HG03521 (cell line): Measurements from ENCODE around the gene CDK14.

Experiments used
- ATAC-seq: cut with Tn5 transposase; IDR thresholded peaks from one replicate; pipeline ENCODE4 v1.9.1; 2021; ENCODE audit warnings: mild to moderate bottlenecking, moderate library complexity; ENCODE audit not compliant: unreplicated experiment

The CDK14 gene

DNA sequence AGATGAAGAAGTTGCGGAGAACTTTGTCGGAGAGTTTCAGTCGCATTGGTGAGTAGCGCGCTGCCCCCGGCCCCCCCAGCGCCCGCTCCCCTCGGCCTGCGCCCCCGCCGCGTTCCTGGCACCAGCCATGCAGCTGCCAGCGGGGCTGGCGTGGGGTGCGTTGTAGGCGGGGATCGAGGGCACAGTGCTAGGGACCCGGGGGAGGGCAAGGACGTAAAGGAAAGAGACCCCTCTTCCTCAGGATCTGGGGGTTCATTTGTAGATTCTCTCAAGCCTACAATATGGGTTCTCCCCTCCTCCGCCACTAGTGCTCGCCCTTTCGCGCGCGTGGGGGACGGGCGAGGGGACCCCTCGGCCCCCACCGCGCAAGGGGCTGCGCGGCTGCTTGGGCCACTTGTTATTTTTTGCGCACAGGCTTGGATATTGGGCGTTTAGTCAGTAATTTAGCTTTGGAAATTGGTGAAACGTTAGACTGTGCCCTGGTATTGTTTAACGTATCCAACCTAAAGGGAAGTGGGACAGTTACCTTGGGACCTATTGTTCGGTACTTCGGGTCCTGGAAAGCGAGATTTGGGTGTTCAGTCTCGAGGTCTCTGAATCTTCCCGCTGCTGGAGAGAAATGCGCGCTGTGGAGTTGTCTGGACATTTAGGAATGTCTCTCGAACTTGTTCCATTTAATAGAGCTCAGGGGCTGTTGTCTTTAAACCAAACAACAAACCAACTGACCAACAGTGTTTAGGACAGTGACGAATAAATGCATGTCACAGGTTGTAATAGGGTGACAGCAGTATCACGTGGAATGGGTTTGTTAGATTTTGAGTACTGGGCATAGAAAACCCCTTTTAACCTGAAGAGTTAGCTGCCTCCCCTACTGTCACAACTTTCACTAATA is 796 bp downstream of the CDK14 start:
- no peak for ATAC-seq

DNA sequence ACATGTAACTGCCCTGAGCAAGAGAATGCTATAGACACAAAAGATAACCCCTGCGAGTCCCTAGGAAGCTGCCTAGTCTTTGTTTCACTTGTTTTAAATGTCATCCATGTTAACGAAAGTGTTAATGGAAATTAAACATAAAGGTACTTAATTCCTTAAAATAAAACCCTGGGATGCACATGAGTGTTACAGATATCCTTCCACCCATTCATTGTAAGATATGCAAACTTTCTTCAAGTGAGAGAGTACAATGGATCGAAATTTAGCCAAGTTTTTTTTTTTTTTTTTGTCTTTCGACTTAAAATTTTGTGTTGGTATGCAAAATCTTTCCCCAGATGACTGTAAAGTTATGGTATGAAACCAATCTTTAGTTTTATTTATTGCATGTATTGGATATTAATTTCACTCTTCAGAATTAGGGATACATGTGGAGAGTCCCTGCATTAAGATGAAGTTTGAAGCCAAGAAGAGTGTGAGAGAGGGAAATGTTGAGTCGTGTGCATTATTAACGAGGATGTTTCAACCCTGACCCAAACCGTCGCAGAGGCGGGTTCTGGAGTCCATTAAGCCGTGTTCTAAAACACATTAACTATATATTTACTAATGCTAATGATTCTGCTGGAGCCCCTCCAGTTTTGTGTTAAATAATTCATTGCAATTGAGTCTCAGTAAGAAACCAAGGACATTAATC is 1.6 kb downstream of the CDK14 start:
- ATAC-seq: no peak

DNA sequence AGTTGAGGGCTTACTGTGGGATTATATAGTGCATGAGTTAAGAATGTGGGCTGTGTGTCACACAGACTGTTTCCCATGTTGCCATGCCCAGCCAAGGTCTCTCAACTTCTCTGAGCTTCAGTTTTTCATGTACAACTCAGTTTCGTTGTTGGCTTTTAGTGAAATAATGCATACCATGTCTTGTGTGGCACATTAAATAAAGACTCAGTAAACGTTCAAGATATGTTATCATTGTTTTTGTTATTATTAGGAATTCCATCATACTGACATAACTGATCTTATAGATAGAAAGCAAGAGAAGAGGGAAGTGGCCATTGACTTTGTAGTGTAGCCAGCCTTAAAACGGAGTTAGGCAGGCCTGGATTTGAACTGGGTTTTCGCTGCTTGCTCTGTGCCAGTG is 2.9 kb downstream of the CDK14 start:
- no peak for ATAC-seq

DNA sequence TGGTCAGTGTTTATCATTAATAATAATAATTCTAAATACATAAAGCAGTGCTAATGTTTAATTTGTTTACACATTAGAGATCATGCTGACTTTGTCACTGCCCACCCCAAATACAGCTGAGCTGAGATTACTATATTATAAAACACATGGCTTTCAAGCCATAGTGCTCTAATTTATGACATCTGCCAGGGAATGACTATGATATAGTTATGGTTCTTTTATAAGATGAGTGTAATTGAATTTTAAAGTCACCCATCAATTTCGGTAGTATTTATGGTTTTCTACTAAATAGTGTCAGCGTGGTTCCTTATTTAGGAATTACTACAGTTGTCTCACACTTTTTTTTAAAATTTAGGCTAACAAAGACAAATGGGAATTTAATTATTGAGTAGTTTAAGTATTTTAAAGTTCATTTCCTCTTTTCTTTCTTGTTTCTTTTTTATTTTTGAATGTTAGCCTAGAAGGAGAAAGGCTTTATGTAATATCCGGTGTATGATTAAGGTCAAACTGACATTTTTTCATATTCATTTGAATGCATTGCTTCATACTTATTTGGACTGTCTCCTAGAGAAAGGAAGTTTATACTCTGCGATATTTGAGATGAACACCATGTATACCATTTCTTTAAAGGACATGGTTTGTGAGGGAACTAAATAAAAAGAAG is 3.9 kb downstream of the CDK14 start:
- ATAC-seq: no peak

DNA sequence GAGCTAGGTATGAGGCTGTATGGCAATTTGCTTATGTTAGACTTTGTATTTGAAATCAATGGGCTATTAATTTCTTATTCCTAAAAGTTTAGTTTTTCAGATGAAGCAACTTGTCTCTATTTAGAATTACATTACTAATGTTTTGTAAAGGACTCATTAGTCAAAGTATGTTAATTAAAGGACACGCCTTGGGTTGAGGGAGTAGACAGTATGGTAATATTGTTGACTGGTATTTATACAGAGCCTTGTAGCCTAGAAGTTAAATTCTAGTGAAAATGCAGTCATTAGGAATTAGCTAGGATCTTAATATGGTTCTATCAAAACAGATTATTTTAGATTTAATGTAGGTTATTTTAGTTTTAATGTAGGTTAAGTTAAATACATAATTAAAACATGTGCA is 6.2 kb downstream of the CDK14 start:
- ATAC-seq: no peak

DNA sequence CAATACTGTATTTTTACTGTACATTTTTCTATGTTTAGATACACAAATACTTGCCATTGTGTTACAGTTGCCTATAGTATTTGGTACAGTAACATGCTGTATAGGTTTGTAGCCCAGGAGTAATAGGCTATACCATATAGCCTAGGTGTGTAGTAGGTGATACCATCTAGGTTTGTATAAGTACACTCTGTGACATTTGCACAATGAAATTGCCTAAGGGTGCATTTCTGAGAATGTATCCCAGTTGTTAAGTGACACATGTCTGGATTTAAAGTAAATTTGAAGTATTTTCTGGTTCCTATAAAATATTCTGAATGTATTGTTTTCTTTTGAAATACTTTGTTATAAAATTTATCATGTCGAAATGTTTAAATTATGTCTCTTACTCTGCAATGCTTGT is 7.2 kb downstream of the CDK14 start:
- ATAC-seq: no peak

DNA sequence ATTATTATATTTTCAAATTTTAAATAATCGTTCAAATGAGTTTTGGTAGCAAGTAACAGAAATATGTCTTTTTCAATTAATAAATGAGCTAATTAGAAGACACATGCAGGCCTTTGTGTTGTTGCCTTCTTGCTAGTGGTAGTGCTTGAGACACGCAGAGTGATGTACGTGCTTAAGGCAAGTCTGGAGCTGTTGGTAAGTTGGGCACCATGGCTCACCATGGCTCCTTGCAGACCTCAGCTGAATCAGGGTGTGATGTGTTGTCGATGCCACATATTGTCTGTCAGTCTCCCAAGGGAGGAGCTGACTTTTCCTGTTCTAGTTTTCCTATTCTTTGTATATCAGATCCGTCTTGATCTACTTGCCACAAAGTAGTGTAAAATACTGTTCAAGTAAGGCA is 8.3 kb downstream of the CDK14 start:
- ATAC-seq: no peak

DNA sequence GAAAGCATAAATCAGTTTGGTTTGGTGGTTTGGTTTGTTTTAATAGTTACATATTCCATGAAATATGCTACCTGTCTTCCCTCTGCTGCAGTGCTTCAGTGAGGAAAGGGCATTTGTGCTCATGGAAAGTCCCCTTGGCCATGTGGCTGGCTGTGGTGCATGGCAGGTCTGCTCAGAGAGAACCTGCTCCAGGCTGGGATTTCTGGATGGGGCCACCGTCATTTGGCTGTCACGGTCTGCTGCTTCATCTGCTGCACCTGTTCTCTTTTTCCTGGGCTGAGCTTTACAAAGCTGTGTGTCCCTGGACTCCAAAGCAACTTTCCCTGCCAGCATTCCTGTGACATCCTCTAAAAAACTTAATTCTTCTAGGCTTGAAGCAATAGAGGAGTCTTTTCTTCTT is 8.9 kb downstream of the CDK14 start:
- no peak for ATAC-seq

DNA sequence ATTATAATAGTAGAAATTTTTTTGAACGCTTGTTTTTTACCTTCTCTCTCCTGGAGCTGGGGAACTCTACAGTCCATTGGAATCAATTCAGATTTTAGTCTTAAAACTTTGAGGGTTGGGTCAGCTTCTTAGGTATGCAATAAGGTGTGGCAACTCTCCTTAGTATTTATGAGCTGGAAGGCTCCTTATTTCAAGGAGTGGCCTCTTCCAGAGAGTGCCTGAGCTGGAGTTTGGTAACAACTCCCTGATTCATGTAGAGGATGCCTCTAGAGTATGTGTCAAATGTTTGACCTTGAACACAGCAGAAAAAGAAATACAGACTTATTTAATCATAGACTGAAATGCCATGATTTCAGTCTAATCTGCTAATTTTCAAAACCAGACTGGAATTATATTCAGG is 11.1 kb downstream of the CDK14 start:
- no peak for ATAC-seq

DNA sequence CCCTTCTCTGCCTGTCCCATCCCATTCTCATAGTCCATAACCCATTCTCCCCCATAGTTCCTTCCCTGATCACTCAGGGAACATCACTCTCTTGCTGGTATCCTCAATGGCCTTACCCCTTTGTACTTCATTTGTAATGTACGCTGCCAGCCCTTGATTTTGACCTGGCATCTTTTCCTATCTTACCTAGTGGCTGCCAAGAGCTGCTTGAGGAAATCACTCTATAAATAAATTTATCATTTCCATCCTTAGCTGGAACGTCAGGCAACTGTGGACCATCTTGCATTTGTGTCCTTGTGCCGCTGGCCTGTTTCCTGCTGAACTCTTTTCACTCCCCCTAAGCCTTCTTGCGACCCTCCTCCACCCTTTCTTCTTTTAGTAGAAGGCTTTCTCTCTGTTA is 14.0 kb downstream of the CDK14 start:
- ATAC-seq: no peak

DNA sequence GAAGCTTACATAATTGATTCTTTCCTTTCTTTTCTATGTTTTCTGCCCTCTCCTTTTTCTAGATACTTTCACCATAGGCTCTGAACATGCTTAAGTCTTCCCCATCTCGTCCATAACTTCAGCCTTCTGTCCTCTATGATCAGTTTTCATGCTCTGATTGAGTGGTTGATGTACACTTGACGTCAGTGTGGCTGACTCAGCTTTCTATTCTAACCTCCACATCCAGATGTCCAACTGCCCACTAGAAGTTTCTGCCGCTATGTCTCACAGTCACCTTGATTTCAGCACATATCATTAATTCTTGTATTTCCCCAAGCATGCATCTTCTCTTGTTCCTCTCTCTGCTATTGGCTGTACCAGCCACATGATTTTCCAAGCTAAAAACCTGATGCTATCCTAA is 15.0 kb downstream of the CDK14 start:
- no peak for ATAC-seq

DNA sequence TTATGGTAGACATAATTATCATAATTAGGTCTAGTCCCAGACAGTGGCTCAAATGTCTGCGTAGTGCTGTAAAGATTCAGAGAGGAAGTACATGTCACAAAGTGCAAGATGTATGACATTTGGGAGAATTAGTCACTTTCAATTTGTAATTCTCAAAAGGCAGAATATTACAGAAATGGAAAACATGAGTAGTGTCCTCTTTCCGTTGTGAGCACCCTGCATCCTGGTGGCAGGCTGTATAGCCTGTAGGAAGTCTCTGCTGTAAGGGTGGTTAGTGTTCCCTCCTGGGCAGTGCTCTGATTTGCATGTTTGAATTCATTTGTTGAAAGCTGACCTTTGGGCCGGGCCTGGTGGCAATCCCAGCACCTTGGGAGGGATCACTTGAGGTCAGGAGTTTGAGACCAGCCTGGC is 17.0 kb downstream of the CDK14 start:
- no peak for ATAC-seq

DNA sequence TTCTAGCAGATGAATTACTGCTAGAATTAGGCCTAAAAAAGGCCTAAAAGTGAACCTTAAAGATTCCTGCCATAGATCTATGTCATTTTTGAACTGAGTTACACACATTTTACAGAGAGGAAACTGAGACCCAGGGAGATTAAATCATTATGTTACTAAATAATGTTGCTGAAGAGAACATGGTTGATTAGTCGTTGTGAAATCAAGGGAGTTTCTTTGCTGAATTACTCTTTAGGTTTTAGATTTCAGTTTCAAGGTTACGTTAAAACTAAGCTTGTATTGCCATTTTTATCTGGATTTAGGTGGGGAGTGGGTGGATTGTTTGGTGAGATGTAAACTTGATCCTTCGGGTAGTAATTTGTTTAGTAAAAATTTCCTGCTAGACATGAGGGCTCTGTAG is 21.3 kb downstream of the CDK14 start:
- no peak for ATAC-seq

DNA sequence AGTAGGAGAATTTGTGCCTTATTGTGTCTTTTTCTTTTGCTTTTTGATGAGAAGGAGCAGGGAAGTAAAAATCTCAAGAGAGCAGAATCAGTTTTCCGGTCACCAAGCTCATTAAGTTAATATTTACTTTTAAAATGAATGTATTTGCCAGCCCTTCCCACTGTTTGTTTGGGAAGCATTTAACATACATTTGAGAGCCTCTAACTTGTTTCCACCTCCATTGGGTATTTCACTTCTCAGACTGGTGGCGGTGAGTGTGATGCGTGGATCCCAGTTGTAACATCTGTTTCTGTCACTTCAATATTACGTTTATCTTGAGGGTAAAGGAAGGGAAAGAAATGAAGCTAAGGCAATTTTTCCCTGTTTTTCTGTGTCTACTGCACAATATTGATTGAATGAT is 22.8 kb downstream of the CDK14 start:
- no peak for ATAC-seq

DNA sequence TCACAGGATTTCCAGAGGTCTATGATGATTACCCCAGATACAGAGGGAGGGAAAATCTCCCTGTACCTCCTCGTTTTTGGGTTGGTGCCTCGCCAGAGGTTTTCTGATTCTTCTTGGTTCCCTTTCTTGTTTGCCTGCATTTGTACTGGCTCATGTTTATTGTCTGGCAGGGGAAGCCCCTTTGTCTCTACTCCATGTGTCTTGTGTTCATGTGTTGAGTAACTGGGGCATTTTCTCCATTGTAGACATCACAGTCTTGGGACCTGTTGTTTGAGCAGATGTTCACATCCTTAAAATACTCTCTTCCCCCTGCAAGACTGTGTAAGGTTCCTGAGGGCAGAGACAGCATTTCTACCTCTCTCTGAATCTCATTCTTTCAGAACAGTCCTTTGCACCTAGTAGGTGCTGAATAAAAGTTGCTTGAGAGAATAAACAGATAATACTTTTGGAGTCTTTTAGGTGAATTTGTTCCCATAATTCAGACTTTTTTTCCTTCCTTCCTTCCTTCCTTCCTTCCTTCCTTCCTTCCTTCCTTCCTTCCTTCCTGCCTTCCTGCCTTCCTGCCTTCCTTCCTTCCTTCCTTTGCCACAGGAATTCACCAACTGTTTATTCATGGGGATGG is 25.1 kb downstream of the CDK14 start:
- ATAC-seq: no peak

DNA sequence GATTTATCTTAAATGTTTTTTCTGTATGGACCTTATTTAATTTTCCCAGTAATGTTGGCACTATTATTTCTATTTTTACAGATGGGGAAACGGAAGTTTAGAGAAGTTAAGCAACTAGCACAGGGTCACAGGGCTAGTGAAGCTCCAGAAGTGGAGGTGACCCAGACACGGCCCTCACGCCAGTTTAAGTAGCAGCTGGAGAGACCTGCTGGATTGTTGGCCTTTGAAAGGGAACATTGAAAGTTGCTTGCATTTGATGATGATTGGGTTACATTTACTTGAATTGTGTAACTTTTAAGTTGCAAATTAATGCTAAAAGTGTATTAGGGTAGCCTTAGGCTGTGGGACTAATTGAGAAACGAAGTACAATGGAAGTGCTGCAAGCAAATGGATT is 25.6 kb downstream of the CDK14 start:
- ATAC-seq: no peak

DNA sequence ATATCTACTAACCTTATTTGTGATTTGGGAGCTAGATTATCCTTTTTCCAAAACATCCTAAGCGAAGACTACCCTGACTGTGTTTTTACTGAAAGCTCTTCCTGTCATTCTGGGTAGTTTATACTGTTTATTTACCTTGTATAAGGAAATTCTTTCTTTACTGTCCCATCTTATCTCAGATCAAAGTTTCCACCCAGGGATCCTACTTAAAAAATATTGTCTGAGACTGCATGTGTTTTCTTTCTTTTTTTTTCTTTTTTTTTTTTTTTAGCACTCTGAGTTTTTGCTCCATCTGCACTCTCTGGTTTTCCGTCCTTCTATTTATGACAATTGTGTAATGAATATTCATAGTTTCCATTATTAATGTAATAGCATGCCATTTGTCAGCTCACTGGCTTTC is 26.5 kb downstream of the CDK14 start:
- ATAC-seq: no peak

DNA sequence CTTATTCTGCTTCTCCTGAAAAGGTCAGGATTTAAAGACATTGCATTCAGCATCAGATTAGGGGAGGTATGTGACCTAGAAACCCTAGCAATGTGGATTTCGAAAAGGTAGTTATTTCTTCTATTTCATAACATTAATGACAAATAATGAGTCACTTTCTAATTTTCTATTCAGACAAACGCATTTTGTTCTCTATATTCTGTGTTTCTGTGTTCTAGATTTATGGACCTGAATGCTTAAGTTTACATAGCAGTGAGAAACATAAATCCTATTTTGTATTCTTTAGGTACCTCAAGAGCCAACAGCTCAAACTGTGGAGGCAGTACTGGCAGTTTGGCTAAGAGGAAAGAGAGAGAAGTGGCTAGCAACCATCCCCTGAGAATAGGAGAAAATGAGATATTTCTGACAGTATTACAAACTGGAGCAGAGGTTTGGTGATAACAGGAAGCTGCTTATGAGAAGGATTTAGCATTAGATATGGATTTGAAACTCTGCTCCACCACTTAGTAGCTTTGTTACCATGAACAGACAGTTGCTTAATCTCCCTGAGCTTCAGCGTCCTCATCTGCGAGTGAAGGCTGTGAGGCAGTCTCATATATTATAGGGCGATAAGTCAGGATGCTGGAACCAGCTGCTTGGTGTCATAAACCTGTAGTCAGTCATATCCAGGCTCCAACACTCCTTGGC is 28.2 kb downstream of the CDK14 start:
- ATAC-seq: no peak

DNA sequence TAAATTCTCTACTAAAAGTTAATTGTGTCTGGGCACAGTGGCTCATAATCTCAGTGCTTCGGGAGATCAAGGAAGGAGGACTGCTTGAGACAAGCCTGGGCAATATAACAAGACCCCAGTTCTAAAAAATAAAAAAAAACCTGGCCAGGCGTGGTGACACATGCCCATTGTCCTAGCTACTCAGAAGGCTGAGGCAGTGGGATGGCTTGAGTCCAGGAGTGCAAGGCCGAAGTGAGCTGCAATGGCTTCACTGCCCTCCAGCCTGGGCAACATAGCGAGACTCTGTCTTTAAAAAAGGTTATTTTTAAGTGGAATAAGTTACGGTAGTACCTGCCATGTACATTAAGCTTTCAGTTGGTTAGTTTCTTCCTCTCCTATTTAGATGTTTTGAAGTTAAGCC is 28.9 kb downstream of the CDK14 start:
- no peak for ATAC-seq

DNA sequence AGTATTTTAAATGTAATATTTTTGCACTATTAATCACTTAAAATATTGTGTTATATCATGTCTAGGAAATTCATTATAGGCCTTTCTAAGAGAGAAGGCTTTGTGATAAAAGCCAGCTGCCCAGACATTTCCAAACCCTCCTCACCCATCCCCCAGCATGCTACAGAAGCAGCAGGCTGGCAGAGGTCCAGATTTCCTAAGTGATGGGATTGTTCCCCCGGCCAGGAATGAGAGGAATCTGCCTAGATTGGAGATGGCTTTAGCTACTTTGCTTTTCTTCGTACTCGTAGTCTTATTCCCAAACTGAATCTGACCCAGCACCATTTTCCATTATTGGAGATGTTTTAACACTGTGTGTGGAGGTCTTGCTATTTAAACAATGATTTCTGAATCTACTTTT is 29.4 kb downstream of the CDK14 start:
- no peak for ATAC-seq

DNA sequence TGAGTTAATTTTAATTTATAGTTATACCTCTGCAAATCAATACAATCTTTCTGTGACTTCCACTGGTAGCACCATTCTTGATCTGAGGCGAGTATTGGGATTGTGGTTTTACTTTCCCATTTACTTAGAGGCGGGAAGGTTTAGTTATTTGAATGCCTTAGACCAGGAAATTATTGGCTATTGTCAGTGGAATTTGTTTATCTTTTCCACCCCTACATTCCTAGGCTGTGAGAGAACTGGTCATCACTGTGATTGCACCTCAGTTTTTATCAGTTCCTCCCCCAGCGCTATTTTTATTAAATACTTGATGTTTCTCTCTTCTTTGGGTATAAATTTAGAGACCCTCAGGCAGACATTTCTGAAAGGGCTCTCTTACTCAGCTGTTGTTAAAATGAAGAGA is 29.9 kb downstream of the CDK14 start:
- no peak for ATAC-seq
